Stimulated activated CD8-positive, alpha-beta memory T cell treated with anti-CD3 and anti-CD28 coated beads, Interleukin-15, amount 100 ng/mL, for 24 hours (primary cell): ENCODE data around the gene TIA1.
A peak's percentile ranks its signal among the peaks of the same experiment; 100 is the strongest.
"Not testable (repeated sequence)": the region's sequence is repeated elsewhere in the genome, so short reads cannot be mapped to it uniquely, and the experiment has no call there.

Source experiments
- DNase-seq: peaks from one replicate; pipeline ENCODE4 v3.0.0-alpha.2; 2020; ENCODE audit warnings: low read depth

TIA1 gene

GRCh38 chr2:70214953-70215549, 33.4 kb downstream of the TIA1 start:
- DNase-seq = no peak

GRCh38 chr2:70214365-70214764, 34.1 kb downstream of the TIA1 start:
- DNase-seq = no peak

GRCh38 chr2:70212298-70212932, 36.0 kb downstream of the TIA1 start:
- DNase-seq = no peak

GRCh38 chr2:70211595-70211994, 36.8 kb downstream of the TIA1 start:
- DNase-seq = no peak

GRCh38 chr2:70204452-70204851, 44.0 kb downstream of the TIA1 start:
- no peak for DNase-seq

GRCh38 chr2:70203086-70203485, 45.3 kb downstream of the TIA1 start:
- no peak for DNase-seq

GRCh38 chr2:70202236-70202806, 46.1 kb downstream of the TIA1 start:
- no peak for DNase-seq

- DNase-seq = no peak
These were observed 46.6 kb downstream of the TIA1 start for GRCh38 chr2:70201831-70202230.

- no peak for DNase-seq
These were observed 47.1 kb downstream of the TIA1 start for GRCh38 chr2:70201225-70201768.

- no peak for DNase-seq
These were observed 49.0 kb downstream of the TIA1 start for GRCh38 chr2:70199320-70199864.

- DNase-seq = no peak
These were observed 55.9 kb downstream of the TIA1 start for GRCh38 chr2:70192516-70192915.

- DNase-seq = no peak
These were observed 57.1 kb downstream of the TIA1 start for GRCh38 chr2:70191244-70191735.

GRCh38 chr2:70190418-70191243, 57.8 kb downstream of the TIA1 start, which contains the start of gene C2orf42:
TSS of gene C2orf42 (minus strand) at chr2:70191019. CDS start at chr2:70181985, 9,034 bp downstream.
- DNase-seq = peak; percentile 83

- no peak for DNase-seq
These were observed 60.0 kb downstream of the TIA1 start for GRCh38 chr2:70188460-70188859.

GRCh38 chr2:70187170-70187569, 61.3 kb downstream of the TIA1 start:
- DNase-seq = not testable (repeated sequence)

- no peak for DNase-seq
These were observed 65.7 kb downstream of the TIA1 start for GRCh38 chr2:70182689-70183088.

- DNase-seq = no peak
These were observed 67.0 kb downstream of the TIA1 start for GRCh38 chr2:70181363-70181956.

- no peak for DNase-seq
These were observed 74.9 kb downstream of the TIA1 start for GRCh38 chr2:70173520-70173919.

- not testable (repeated sequence) for DNase-seq
These were observed 78.7 kb downstream of the TIA1 start for GRCh38 chr2:70169654-70170245.

- no peak for DNase-seq
These were observed 87.3 kb downstream of the TIA1 start for GRCh38 chr2:70161069-70161534.

GRCh38 chr2:70160545-70160944, 87.9 kb downstream of the TIA1 start:
- DNase-seq = no peak
